HT1080 (cell line): ENCODE measurements around the gene FAM168A. TPM values are rescaled to one million over a fixed set of nuclear protein-coding genes. Genes with fewer than 3 reads are reported as not detected.

Experiments
- DNase-seq: peaks from one replicate; pipeline ENCODE4 v3.0.0-alpha.2; 2015; ENCODE audit warnings: low read depth
- total RNA-seq: library from RNA; depleted of rRNA; stranded (reverse); fragments of >200 nt; shearing (Covaris generic); gene quantifications from 2 replicates; pipeline ENCODE4 v1.2.3, GENCODE V29; 2014

Gene FAM168A
- total RNA-seq, 1 experiment from 2014 or later: 20.3 TPM

- no peak for DNase-seq
These were observed 194.4 kb downstream of the FAM168A start for GRCh38 chr11:73403541-73403940.

- no peak for DNase-seq
These were observed 195.1 kb downstream of the FAM168A start for GRCh38 chr11:73402834-73403185.

GRCh38 chr11:73401924-73402833 is 195.7 kb downstream of the FAM168A start:
- no peak for DNase-seq

- DNase-seq: no peak
These were observed 196.5 kb downstream of the FAM168A start for GRCh38 chr11:73401217-73401923.

- no peak for DNase-seq
These were observed 197.6 kb downstream of the FAM168A start for GRCh38 chr11:73400293-73400692.

GRCh38 chr11:73399636-73400035 is 198.3 kb downstream of the FAM168A start:
- no peak for DNase-seq

- DNase-seq: peak; percentile 44
These were observed 198.7 kb downstream of the FAM168A start for GRCh38 chr11:73399159-73399590.

GRCh38 chr11:73398721-73399120 is 199.2 kb downstream of the FAM168A start:
- no peak for DNase-seq

GRCh38 chr11:73398132-73398526 is 199.8 kb downstream of the FAM168A start:
- DNase-seq: no peak

GRCh38 chr11:73397468-73398131 is 200.3 kb downstream of the FAM168A start:
- no peak for DNase-seq

- no peak for DNase-seq
These were observed 200.9 kb downstream of the FAM168A start for GRCh38 chr11:73396985-73397384.

- DNase-seq: no peak
These were observed 201.5 kb downstream of the FAM168A start for GRCh38 chr11:73396251-73396930.

- no peak for DNase-seq
These were observed 202.4 kb downstream of the FAM168A start for GRCh38 chr11:73395297-73396208.

GRCh38 chr11:73394416-73395296 is 203.3 kb downstream of the FAM168A start:
- no peak for DNase-seq

- DNase-seq: peak; percentile 84
These were observed 204.2 kb downstream of the FAM168A start for GRCh38 chr11:73393479-73394415.

- peak; percentile 65 for DNase-seq
These were observed 204.9 kb downstream of the FAM168A start for GRCh38 chr11:73393011-73393380.

GRCh38 chr11:73392108-73393010 is 205.6 kb downstream of the FAM168A start:
- no peak for DNase-seq
